Stimulated activated CD8-positive, alpha-beta memory T cell treated with anti-CD3 and anti-CD28 coated beads, Interleukin-7, amount 100 ng/mL, for 1 hour (primary cell): ENCODE data around the gene FARS2.

Experiments used
- DNase-seq, 2 donors: peaks; one replicate each; pipeline ENCODE4 v3.0.0-alpha.2; 2020; ENCODE audit warnings: low read depth in 2 of 2

Gene FARS2

DNA sequence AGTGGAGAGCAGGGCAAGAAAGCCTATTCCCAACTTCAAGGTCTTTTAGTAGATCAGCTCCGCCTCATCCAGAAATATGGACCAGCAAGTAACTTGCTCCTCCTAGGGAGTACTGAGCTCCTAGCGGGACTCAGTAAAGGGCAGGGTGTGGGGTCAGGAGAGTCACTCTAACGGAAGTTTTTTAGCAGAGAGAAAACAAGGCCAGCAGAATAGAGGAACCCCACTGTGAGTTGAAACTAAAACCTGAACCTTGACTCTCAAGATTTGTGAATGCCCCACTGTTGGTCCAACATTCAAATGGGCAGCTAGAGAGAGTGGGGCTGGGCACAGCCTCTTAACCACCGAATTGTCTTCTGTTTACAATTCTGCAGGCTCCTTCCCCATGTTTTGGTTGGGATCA is 244.8 kb downstream of the FARS2 start:
- DNase-seq: no peak

DNA sequence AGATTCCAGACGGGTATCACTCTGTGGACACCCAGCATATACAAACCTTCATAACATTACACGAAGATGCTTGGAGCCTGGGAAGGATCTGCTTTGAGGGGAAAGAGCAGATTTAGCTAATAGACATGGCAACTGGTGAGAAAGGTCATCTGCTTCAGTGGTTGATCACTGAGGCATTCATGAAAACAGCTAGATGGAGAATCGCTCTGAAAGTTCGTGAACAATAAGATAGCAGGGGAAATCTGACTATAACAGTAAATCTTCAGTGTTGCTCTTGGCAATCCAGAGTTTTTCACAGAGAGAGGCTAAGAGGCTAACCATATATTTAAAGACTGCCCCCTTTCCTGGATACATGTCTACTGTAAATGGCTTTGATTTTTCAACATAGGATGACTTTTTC is 245.3 kb downstream of the FARS2 start:
- DNase-seq: no peak

DNA sequence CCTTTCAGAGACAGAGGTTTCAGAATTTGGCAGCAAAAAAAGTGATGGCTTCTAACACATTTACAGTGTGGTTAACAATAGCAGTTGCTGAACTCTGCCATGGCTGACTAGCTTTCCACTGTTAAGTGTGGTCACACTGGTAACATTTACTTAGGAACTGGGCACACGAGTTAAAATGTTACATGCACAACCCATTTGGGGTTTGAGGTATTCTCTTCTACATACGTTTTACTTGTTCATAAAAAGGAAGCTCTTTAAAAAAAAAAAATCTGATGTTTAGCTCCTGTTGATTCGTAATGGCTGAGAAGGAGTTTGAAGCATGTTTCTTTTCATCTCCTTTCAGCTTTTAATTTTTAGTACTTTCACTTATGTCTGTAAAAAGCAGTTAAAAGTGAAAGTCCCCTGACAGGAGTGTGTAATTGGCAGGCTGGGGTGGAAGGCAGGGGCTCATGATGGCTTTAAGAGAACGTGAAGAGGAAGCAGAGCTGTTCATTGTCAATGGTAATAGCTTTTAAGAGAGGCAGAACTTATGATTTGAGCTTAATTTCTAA is 245.9 kb downstream of the FARS2 start:
- no peak for DNase-seq

DNA sequence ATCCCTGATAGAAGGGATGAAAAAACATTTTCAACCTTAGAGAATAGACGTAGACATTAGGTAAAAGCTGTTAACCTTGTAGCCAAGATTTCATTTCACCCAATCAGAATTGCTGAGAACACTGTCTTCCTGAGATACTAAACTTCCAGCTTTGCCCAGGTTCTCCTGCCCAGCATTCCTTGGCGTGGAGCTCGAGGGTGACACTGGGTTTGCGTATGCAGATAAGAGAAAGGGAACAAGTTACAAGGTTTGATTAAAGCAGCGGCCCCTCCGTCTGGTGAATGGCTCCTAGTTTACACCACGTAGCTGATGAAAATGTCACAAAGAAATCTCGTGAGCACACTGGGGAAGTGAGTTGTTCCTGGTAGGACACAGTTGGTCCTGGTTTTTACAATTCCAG is 247.8 kb downstream of the FARS2 start:
- DNase-seq: no peak

DNA sequence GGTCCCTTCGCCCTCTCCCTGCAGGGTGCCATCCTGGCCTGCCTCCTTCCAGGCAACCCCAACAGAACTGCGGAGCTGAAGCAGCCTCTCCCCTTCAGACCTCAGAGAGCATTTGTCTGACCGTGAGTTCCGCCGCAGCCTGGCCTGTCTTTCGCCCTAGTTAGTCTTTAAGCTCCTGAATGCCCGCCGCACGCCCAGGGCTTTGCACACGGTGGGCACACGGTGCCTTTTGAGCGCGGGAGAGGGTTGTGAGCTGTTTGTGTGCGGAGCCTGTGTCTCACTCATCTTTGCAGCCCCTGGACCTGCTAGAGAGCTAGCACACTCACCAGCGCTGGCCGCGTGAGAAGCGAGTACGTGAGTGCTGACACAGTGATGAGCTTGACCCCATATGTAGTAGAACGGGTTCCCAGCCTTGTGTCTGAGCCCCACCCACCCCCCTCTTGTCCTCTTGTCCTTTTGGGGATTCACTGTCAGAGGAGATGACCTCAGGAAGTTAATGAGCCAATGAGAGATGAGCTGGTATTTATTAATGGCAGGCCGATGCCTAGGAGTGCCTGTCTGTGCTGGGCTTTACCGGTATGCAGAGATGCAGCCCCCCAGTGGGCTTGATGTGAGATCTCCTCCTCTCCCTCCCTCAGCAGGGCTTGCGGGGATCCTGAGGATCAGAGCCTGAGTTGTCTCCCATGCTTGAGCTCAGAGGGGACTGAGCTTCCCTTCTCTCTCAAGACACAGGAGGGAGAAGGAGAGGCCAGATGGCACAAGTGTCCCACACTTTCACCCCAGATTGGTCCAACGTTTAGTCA is 249.2 kb downstream of the FARS2 start:
- DNase-seq: no peak

DNA sequence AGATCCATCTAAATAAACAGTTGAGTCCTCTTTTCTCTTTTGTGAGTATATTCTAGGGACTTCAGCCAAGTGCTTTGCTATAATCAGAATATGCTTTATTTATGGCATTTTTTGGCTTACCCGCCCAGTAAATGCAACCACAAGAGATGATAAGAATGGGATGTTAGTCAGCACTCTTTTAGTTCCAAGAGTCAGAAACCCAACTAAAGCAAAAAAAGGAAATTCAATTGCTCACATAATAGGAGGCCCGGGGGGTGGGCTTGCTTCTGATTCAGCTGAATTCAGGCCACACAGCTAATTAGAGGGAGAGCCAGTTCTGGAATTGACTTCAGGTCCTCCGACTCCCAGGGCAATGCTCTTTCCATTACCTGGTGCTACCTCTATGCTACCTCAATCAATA is 250.6 kb downstream of the FARS2 start:
- DNase-seq: no peak

DNA sequence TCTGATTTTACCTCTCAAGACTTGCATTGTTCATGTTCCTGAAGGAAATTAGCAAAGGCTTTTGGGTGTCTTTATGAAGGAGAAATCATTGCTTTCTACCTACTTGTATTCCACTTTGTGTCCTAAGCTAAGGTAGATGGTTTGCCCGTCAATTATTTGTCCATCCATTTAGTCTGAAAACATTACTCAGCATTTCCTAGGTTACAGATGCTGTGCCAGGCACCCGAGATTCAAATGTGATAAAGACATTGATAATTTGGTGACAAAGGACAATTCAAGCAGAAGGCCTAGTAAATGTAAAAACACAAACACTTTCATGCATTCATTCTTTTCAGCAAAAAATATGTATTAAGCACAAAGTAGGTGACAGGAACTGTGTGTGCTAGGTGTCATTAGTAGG is 251.1 kb downstream of the FARS2 start:
- no peak for DNase-seq

DNA sequence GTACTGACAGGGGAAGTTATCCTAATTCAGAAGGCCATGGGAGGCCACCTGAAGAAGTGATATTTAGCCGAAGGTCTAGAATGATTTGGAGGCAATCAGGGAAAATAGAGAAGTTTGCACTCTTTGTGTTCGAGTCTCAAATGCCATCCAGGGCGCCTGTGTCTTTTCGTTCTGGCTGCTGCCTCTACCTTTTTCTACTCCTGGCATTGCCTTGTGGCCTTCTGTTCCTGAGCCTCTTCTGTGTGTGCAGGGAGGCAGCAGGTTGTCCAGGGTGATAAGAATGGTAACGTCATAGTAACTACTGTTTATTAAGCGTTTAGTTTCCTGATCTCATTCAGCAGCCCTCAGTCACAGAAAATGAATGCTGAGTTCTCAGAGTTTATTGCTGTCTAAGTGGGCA is 252.1 kb downstream of the FARS2 start:
- DNase-seq: no peak

DNA sequence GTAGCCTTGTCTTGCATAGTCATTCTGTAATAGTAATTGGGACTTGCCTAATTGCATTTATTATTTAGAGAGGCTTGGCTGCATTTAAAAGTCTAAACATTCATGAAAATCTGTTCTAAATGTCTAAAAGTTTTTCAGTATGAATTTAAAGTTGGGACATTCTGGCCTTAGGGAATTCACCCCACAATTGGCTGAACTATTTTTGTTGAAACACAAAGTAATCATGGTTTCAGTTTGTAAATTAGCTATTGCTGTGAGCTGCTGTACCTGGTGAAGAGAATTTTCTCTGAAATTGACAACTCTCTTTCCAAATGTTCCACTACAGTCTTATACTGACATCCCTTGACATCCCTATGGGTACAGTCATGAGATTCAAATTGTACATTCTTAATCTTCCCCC is 253.0 kb downstream of the FARS2 start:
- no peak for DNase-seq

DNA sequence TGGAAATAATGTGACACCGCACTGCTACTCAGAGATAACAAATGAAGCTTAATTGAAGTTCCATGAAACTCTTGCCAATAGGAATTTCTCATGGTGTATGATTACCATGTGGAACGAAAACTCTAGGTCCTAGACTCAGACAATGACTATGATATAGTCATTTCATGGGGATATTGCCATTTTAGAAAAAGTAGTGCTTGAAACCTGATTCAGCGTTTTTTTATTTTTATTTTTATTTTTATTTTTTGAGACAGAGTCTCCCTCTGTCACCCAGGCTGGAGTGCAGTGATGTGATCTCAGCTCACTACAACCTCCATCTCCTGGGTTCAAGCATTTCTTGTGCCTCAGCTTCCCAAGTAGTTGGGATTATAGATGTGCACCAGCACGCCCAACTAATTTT is 253.9 kb downstream of the FARS2 start:
- DNase-seq: no peak

DNA sequence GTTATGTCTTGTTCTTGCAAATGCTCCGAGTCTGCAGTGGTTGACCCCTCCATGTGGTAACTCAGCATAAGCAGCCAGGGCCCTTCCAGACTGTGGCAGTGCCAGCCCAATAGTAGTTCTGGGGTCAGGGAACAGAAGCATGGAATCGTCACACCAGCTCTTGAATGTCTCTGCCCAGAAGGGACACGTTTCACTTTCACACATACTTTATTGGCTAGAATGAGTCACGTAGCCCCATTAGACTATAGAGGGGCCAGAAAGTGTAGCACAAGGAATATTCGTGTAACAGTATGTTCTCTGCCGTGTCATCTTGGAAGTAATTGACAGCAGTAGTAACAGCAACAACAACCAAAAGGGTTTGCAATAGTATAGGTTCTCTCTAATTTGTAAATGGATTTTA is 254.7 kb downstream of the FARS2 start:
- DNase-seq: no peak

DNA sequence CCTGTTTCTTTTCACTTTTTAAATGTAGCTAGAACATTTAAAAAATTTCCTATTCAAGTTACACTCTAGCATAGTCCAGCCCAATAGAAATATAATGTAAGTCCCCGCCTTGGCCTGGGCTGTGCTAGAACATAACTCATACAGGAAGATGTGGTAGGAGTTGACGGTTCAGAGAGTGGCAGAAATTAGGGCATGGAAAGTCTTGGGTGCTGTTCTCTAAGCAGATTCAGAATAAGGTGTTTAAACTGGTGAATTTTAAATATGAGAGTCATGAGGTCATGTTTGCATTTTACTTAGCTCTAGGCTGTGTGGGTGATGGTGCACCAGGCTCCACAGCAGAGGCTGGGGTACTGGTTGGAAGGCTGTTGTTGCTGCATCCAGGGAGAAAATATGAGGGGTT is 256.5 kb downstream of the FARS2 start:
- no peak for DNase-seq

DNA sequence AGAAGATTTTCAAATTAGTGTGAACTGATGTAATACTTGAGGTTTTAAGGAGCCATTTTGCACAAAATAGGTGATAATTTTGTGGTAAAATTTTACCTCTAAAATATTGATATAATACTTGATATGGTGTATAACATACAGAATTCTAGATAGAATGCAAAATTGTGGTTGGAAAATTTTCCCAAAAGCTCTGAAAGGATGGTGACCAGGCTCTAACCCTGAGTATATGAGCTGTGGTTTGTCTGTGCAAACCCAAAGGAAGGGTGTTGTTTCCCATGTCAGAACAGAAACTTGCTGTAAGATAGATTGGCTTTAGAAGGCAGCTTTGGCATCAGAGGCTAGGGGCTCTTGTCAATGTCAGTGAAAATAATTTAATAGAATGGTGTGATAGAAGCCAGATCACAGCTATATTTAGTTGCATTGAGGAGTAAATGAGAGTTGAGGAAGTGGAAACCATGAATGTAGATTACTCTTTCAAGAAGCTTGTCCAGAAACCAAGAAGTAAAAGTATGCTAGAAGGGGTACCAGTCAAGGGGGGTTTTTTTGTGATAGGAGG is 257.7 kb downstream of the FARS2 start:
- no peak for DNase-seq

DNA sequence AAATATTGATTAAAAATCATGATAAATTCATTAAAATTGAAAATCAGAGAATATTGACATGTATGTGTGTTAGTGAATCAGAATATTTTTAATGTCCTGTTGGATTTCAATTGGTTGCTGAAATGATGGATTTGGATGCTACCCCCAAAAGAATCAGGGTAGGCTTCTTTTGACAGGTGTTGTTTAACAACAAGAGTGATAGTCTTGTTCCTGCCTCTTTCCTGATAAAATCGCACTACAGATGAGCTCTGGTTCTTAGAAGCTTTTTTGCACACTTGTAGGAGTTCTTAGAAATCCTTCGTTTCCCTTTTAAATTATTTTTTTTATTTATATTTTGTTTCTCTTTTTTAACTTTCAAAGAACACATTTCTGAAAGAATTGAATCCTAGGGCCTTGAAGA is 259.5 kb downstream of the FARS2 start:
- no peak for DNase-seq

DNA sequence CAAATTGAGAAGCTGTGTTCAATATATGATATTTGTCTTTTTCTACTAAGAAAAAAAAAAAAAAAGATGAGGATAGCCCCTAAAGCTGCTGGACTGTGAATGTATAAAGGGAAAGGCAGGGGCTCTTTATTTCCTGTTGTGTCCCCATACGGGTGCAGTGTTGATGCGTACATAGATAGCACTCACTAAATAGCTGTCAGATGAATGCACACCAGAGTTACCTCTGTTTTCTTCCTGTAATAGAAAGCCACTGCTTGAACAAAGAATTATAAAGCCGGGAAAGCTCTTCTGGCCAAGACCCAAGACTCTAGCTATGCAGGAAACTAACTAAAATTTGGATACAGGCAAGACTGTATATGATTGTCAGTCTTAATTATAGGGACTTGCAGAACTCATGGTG is 260.0 kb downstream of the FARS2 start:
- no peak for DNase-seq

DNA sequence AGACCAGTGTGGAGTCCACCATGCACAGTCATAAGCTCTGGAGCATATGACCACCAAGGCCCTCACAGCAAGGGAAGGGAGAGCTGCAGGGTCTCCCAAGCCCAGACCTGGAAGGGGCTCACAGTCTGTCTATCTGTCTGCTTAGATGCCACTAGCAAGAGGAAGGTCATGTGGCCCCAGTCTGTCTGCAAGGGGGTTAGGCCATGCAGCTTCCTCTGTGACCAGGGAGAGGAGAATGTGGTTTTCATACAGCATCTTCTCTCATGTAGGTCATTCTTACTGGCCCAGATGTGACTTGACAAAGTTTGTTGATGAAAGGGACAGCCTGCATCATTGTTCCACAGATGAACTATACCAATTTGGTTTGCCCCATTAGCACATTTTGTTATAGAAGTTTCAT is 260.8 kb downstream of the FARS2 start:
- DNase-seq: no peak

DNA sequence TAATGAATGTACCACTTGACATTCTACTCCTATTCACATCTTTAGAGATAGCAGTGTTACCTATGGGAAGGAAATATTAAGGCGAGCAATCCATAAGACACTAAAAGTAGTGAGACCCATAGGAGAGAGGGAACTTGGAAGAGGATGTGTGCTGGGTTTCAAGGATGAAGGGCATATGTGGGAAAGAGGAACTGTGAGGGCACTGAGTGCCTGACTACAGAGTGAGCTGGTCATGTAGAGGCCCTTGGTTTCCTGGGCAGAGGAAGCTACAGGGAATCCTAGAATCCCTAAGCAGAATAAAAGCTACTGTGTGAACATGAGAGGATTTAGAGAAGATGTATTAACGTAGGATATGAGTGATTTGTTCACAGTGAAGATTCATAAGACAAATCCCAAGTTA is 262.8 kb downstream of the FARS2 start:
- DNase-seq: no peak

DNA sequence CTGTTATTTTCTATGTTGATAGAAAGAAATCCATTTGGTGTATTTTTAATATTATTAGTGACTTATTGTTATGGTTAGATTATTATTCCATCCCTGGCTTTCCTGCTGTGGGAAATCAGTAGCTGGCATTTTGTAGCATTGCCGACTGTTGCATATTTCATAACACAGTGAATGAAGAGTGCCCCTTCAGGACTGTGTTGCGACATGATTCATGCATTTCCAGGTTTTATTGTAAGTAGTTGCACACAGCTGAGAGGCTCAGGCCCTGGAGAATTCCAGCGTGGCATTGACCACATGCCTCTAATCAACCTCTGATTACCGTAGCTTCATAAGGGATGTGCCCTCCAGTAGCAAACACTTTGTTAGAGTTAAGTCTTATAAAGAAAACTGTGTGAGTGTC is 263.9 kb downstream of the FARS2 start:
- DNase-seq: no peak

DNA sequence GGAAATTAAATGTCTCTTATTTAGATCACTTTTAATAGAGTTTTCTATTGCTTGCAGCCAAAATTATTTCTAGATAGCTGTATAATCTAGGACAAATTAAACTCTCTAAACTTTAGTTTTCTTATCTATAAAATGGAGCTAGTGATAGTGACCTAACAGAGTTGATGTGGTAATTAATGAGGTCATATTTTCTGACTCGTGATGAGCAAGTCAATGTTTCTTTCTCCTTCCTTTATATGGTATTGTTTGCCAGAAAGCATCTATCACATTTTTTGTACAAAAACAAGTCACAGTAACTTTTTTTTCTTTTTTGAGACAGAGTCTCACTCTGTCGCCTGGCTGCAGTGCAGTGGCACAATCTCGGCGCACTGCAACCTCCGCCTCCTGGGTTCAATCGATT is 267.7 kb downstream of the FARS2 start:
- no peak for DNase-seq

DNA sequence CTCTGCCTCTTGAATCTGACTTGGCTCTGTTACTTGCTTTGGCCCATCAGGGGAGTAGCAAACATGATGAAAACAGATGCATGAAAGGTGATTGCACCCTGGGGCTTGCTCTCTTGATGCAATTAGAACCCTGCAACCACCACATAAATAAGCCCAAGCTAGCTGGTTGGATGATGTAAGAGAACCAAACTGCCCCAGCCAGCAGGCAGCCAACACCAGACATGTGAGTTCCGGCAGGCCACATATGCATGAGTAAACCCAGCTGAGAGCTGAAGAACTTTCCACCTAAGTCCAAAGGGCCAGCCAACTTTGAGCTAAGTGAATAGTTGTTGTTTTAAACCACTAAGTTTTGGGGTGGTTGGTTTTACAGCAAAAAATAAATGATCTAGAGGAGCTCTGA is 268.4 kb downstream of the FARS2 start:
- no peak for DNase-seq

DNA sequence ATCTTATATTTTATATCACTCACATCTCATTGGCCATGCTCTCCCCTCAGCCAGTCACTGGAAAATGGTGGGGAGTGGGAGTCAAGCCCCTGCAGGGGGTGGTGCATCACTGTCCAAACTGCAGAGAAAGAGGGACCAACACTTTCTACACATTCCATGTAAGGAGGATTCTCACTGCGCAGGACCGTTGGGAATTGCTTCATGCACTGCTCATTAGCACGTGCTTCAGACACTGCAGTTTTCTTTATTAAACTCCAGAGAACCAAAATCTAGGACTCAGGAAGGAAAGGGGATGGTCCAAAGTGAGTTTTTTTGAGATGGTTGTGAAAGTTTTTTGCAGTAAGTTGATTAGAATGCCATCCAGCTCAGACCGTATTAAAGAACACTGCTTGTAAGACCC is 269.8 kb downstream of the FARS2 start:
- no peak for DNase-seq

DNA sequence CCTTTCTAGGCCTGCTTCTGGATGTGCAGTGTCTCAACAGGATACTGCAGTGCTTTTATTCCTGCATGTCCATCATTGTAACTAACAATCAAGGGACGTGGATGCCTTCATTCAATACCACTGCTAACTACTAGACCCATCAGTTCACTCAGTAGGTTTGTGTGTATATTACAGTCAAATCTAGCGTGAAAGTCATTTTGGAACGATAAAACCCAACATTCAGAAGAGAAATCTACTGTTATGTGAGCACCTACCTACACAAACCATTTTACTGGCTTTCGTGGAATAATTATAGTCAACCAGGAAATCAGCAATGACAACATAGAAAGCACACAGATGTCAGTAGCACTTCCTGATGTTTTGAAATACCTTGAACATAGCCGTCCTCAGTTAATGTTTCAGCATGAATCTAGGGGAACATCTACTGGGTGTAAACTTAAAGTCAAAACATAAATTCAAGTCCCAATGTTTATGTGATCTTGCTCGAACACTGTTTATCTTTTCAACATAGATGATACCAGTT is 270.6 kb downstream of the FARS2 start:
- no peak for DNase-seq

DNA sequence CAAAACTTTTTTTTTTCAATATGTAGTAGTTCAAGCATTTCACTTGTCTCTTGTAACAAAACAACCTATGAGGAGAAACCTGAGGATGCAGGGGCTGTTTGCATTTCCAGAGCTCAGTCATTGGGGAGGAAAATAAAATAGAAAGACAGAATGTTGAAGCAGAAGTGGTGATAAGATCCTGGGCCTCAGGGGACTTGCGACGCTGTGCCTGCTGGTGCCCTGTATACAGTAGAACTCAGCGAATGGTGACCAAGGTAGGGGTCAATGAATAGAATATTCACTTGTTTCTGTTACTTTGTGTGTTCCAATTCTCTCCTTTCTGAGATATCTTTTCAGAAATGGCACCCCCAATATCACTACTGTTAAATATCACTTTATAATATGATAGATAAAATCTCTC is 271.6 kb downstream of the FARS2 start:
- DNase-seq: no peak
